WTC11 (cell line): Measurements from ENCODE around the gene KLHL8. TPM values are rescaled to one million over a fixed set of nuclear protein-coding genes. Genes with fewer than 3 reads are reported as not detected.

Experiments used
- ATAC-seq: fragments of 200-7000 bp; cut with Tn5 transposase; 2 replicates; pipeline ENCODE4 v1.10.0; 2021; ENCODE audit warnings: mild to moderate bottlenecking, moderate library complexity
- CTCF ChIA-PET: fragments of 300-600 bp; sonication (Branson Sonifier 250); formaldehyde crosslinking; loops from one replicate; lab custom pipeline; 2021; ENCODE audit warnings: antibody characterized with exemption; lab: Charles Lee
- POLR2A ChIA-PET: fragments of 350-600 bp; sonication (Branson Sonifier 250); formaldehyde crosslinking; loops from one replicate; lab custom pipeline; 2021; ENCODE audit warnings: antibody characterized with exemption; lab: Charles Lee
- DNase-seq: peaks from one replicate; pipeline ENCODE4 v3.0.0; 2021; ENCODE audit warnings: low spot score
- H3K27ac Mint-ChIP-seq: 2 replicates; pipeline ENCODE4 v1.8.0; 2021; ENCODE audit warnings: mixed read lengths
- H3K27me3 Mint-ChIP-seq: 2 replicates; pipeline ENCODE4 v1.8.0; 2021; ENCODE audit warnings: low read depth, mild to moderate bottlenecking, moderate library complexity, mixed read lengths
- H3K36me3 Mint-ChIP-seq: 2 replicates; pipeline ENCODE4 v1.8.0; 2021; ENCODE audit warnings: mixed read lengths
- H3K4me1 Mint-ChIP-seq: 2 replicates; pipeline ENCODE4 v1.8.0; 2022; ENCODE audit warnings: mixed read lengths
- H3K4me3 Mint-ChIP-seq: 2 replicates; pipeline ENCODE4 v1.8.0; 2021; ENCODE audit warnings: mild to moderate bottlenecking, moderate library complexity, mixed read lengths
- H3K9me3 Mint-ChIP-seq: 2 replicates; pipeline ENCODE4 v1.8.0; 2021; ENCODE audit warnings: mixed read lengths
- AR ChIP-seq: fragments of 250-450 bp; sonication (Bioruptor Pico); IDR thresholded peaks from 2 replicates; pipeline ENCODE4 v1.9.0; 2021; ENCODE audit warnings: mild to moderate bottlenecking
- E2F1 ChIP-seq: sonication (generic); formaldehyde crosslinking; IDR thresholded peaks from 2 replicates; pipeline ENCODE4 v1.8.0; 2022; ENCODE audit warnings: mild to moderate bottlenecking, missing genetic modification reagents
- E2F4 ChIP-seq: sonication (generic); formaldehyde crosslinking; IDR thresholded peaks from 2 replicates; pipeline ENCODE4 v1.8.1; 2022; ENCODE audit warnings: low read depth, mild to moderate bottlenecking, moderate library complexity, missing genetic modification reagents, borderline replicate concordance
- JUN ChIP-seq: sonication (generic); formaldehyde crosslinking; IDR thresholded peaks from 2 replicates; pipeline ENCODE4 v1.8.0; 2023; ENCODE audit warnings: mild to moderate bottlenecking, missing genetic modification reagents
- RELA ChIP-seq: sonication (generic); formaldehyde crosslinking; IDR thresholded peaks from 2 replicates; pipeline ENCODE4 v1.8.1; 2022; ENCODE audit warnings: missing genetic modification reagents, mild to moderate bottlenecking, borderline replicate concordance
- TEAD4 ChIP-seq: sonication (generic); formaldehyde crosslinking; IDR thresholded peaks from 2 replicates; pipeline ENCODE4 v1.8.0; 2022; ENCODE audit warnings: mild to moderate bottlenecking, missing genetic modification reagents
- TP53 ChIP-seq: sonication (generic); formaldehyde crosslinking; IDR thresholded peaks from 2 replicates; pipeline ENCODE4 v1.8.1; 2023; ENCODE audit warnings: mild to moderate bottlenecking, missing genetic modification reagents
- ZNF281 ChIP-seq: sonication (generic); formaldehyde crosslinking; IDR thresholded peaks from 2 replicates; pipeline ENCODE4 v1.8.0; 2023; ENCODE audit warnings: mild to moderate bottlenecking, missing genetic modification reagents
- ZNF423 ChIP-seq: fragments of 250-450 bp; sonication (Bioruptor Pico); IDR thresholded peaks from 2 replicates; pipeline ENCODE4 v2.1.2; 2022; ENCODE audit warnings: mild to moderate bottlenecking, moderate library complexity
- ZNF512 ChIP-seq: sonication (generic); formaldehyde crosslinking; IDR thresholded peaks from 2 replicates; pipeline ENCODE4 v1.8.1; 2022; ENCODE audit warnings: missing genetic modification reagents, borderline replicate concordance
- total RNA-seq: library from RNA; stranded (reverse); gene quantifications from 3 replicates; pipeline ENCODE4 v1.2.3, GENCODE V29; 2021
- TF ChIP-seq, protein P1 (sequence below): sonication (generic); formaldehyde crosslinking; IDR thresholded peaks from 2 replicates; pipeline ENCODE4 v1.8.1; 2023; ENCODE audit warnings: mild to moderate bottlenecking, missing genetic modification reagents, moderate library complexity
- TF ChIP-seq, protein P2 (sequence below): sonication (generic); formaldehyde crosslinking; IDR thresholded peaks from 2 replicates; pipeline ENCODE4 v1.8.0; 2023; ENCODE audit warnings: missing genetic modification reagents, mild to moderate bottlenecking, borderline replicate concordance

The KLHL8 gene
- total RNA-seq, 1 experiment from 2014 or later: 7.3 TPM

DNA sequence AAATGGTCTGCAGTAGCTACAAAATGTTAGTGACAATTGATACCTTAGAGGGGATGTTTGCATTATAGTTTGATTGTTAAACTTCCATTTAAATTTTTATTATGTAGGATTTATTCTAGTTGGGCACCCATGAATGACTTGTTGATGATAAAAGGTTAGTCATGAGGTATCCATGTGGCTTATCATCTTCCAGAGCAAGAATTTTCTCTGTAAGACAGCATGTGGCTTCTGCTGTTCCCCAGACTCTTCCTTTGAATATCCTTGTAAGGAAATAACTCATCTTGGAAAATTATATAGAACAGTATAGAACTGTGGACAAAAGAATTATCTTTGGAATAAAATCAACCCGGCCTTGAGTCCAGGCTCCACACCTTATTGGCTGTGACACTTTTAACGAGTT, 40.1 kb upstream of the KLHL8 start (continued):
- TF ChIP-seq AR (CRISPR knock-in tag) (no peak), E2F4 (CRISPR knock-in tag) (no peak), TP53 (CRISPR knock-in tag) (no peak)

- Mint-ChIP-seq H3K4me1 (no peaks in the 10 kb centered on the region), H3K9me3 (peaks cover 16% of the 10 kb centered on the region), H3K36me3 (peaks cover 10% of the 10 kb centered on the region), H3K4me3 (no peak overlapping the region), H3K27ac (no peak overlapping the region), H3K27me3 (no peaks in the 10 kb centered on the region; the same call in 1 of the 2 replicates)
- DNase-seq (no peak), ATAC-seq (no peak)
- POLR2A ChIA-PET: no interaction called here
- TF ChIP-seq ZNF423 (CRISPR knock-in tag): no peak
- CTCF ChIA-PET: no interaction called here
These were observed 38.3 kb upstream of the KLHL8 start for GRCh38 chr4:87258677-87259076.

DNA sequence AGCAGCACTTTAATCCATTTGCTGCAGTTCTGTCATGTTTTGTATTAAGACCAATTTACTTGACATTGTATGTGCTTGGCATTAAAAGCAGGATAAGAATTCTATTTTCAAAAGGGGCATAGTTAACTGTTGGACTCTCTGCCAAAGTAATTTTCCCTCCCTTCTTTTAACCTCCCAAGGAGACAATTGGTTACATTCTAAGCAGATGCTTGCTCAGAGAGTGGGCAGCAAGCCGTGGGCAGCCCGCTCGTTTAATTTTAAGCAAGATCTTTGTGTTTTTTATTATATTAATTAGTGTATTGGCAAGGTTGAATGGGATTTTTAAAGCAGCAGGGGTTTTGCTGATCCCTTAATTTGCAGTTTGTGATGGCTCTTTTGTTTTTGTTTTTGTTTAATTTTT, 37.1 kb upstream of the KLHL8 start:
- Mint-ChIP-seq H3K27ac (no peak overlapping the region), H3K27me3 (no peaks in the 10 kb centered on the region), H3K4me1 (no peaks in the 10 kb centered on the region), H3K36me3 (peaks cover 6% of the 10 kb centered on the region), H3K9me3 (peaks cover 9% of the 10 kb centered on the region), H3K4me3 (no peak overlapping the region)
- no peak for ATAC-seq
- ChIA-PET CTCF (no interaction called here), POLR2A (no interaction called here)
- TF ChIP-seq, protein P1, sequence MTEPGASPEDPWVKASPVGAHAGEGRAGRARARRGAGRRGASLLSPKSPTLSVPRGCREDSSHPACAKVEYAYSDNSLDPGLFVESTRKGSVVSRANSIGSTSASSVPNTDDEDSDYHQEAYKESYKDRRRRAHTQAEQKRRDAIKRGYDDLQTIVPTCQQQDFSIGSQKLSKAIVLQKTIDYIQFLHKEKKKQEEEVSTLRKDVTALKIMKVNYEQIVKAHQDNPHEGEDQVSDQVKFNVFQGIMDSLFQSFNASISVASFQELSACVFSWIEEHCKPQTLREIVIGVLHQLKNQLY (CRISPR knock-in tag): no peak
- no peak for TF ChIP-seq TEAD4 (CRISPR knock-in tag)
- no peak for TF ChIP-seq JUN (CRISPR knock-in tag)
- TF ChIP-seq ZNF512 (CRISPR knock-in tag): no peak
- TF ChIP-seq ZNF281 (CRISPR knock-in tag): no peak
- TF ChIP-seq E2F1 (CRISPR knock-in tag): no peak
- no peak for TF ChIP-seq RELA
- TF ChIP-seq, protein P2, sequence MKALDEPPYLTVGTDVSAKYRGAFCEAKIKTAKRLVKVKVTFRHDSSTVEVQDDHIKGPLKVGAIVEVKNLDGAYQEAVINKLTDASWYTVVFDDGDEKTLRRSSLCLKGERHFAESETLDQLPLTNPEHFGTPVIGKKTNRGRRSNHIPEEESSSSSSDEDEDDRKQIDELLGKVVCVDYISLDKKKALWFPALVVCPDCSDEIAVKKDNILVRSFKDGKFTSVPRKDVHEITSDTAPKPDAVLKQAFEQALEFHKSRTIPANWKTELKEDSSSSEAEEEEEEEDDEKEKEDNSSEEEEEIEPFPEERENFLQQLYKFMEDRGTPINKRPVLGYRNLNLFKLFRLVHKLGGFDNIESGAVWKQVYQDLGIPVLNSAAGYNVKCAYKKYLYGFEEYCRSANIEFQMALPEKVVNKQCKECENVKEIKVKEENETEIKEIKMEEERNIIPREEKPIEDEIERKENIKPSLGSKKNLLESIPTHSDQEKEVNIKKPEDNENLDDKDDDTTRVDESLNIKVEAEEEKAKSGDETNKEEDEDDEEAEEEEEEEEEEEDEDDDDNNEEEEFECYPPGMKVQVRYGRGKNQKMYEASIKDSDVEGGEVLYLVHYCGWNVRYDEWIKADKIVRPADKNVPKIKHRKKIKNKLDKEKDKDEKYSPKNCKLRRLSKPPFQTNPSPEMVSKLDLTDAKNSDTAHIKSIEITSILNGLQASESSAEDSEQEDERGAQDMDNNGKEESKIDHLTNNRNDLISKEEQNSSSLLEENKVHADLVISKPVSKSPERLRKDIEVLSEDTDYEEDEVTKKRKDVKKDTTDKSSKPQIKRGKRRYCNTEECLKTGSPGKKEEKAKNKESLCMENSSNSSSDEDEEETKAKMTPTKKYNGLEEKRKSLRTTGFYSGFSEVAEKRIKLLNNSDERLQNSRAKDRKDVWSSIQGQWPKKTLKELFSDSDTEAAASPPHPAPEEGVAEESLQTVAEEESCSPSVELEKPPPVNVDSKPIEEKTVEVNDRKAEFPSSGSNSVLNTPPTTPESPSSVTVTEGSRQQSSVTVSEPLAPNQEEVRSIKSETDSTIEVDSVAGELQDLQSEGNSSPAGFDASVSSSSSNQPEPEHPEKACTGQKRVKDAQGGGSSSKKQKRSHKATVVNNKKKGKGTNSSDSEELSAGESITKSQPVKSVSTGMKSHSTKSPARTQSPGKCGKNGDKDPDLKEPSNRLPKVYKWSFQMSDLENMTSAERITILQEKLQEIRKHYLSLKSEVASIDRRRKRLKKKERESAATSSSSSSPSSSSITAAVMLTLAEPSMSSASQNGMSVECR (CRISPR knock-in tag): no peak
- no peak for DNase-seq
